ENCODE data around the gene QRICH2.

DNA sequence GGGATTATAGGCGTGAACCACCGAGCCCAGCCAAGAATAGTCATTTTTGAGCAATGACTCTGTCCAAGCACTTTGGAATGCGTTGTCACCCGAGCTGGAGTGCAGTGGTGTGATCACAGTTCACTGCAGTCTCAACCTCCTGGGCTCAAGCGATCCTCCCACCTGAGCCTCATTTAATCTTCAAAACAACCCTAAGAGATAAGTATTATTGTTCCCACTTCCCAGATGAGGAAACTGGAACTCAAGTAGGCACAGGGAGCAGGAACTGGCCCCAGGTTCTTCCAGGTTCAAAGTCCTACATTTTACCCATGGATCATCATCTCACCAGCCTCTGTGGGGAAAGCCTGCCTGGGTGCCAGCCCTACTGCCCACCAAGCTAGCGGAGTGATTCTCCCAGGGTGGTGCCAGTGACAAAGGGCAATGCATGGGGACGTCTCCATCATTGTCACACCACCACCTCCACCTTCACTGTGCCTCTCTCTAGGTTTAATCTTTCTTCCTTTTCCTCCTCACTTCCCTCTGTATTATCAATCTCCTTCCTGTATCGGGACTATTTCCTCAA is 56.5 kb downstream of the QRICH2 start:
- TF ChIP-seq CBX3 (IDR thresholded peaks at IDR 0.05; ENCODE audit: borderline replicate concordance, low read depth) (no peak), HDAC6 (IDR thresholded peaks at IDR 0.05; ENCODE audit: unreplicated experiment) (no peak), PML (IDR thresholded peaks at IDR 0.05; ENCODE audit: low read length) (no peak), CHD2 (IDR thresholded peaks at IDR 0.05; ENCODE audit: borderline replicate concordance, low read depth, low read length) (no peak)
- TF ChIP-seq, protein P1, sequence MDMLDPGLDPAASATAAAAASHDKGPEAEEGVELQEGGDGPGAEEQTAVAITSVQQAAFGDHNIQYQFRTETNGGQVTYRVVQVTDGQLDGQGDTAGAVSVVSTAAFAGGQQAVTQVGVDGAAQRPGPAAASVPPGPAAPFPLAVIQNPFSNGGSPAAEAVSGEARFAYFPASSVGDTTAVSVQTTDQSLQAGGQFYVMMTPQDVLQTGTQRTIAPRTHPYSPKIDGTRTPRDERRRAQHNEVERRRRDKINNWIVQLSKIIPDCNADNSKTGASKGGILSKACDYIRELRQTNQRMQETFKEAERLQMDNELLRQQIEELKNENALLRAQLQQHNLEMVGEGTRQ (IDR thresholded peaks at IDR 0.05; ENCODE audit: borderline replicate concordance, low read depth, low read length): no peak
- TF ChIP-seq, protein P2, sequence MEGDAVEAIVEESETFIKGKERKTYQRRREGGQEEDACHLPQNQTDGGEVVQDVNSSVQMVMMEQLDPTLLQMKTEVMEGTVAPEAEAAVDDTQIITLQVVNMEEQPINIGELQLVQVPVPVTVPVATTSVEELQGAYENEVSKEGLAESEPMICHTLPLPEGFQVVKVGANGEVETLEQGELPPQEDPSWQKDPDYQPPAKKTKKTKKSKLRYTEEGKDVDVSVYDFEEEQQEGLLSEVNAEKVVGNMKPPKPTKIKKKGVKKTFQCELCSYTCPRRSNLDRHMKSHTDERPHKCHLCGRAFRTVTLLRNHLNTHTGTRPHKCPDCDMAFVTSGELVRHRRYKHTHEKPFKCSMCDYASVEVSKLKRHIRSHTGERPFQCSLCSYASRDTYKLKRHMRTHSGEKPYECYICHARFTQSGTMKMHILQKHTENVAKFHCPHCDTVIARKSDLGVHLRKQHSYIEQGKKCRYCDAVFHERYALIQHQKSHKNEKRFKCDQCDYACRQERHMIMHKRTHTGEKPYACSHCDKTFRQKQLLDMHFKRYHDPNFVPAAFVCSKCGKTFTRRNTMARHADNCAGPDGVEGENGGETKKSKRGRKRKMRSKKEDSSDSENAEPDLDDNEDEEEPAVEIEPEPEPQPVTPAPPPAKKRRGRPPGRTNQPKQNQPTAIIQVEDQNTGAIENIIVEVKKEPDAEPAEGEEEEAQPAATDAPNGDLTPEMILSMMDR (IDR thresholded peaks at IDR 0.05 in 2 of 3, conservative IDR thresholded peaks at IDR 0.05 in 1 of 3; ENCODE audit: control insufficient read depth in 2 of 3, extremely low read depth in 1 of 3, insufficient read depth in 1 of 3, low read depth in 3 of 3, low read length in 3 of 3): no peak
